ENCODE data around the gene KLF1. TPM values are rescaled to one million over a fixed set of nuclear protein-coding genes. Genes with fewer than 3 reads are reported as not detected.

The KLF1 gene
- total and polyA plus RNA-seq, 2 of the 13 experiments (the other 11 are each of a cell fraction or from before 2014, with no cell fraction given): not detected

DNA sequence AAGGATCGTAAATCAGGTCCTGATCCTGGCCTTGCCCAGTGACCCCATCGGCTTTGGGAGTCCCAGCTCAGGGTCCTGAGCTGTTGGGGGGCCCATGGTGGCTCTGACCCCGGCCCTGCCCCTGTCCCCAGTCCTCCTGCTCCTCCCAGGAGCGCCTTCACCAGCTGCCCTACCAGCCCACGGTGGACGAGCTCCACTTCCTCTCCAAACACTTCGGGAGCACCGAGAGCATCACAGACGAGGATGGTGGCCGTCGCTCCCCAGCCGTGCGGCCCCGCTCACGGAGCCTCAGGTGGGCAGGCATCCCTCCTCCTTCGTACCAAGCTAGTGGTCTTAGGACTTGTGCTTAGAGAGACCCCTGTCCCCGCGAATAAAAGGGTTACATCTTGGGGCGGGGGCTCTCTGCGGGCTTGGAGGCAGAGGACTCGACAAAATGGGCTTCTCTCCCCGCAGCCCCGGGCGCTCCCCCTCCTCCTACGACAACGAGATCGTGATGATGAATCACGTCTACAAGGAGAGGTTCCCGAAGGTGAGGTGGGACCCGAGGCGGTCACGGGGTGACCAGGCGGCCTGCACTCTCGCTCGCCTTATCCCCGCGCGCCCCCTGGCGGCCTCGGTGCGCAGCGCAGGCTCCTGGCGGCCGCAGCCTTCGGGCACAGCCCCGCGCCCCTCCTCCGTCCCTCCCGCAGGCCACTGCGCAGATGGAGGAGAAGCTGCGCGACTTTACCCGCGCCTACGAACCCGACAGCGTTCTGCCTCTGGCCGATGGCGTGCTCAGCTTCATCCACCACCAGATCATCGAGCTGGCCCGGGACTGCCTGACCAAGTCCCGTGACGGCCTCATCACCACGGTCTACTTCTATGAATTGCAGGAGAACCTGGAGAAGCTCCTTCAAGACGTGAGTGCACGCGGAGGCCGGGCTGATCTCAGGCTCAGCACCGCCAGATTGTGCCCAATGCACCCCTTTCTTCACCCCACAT, 39.6 kb downstream of the KLF1 start (continued):
- TF ChIP-seq ZNF543 (CRISPR knock-in tag; IDR thresholded peaks at IDR 0.05) (no peak), FIP1L1 (IDR thresholded peaks at IDR 0.05; ENCODE audit: borderline replicate concordance, insufficient read depth, low read depth, low read length) (no peak), NAIF1 (CRISPR knock-in tag; IDR thresholded peaks at IDR 0.05; ENCODE audit: borderline replicate concordance) (peak; percentile 99), GTF2F1 (IDR thresholded peaks at IDR 0.05; ENCODE audit: low read length) (no peak), SETDB1 (CRISPR knock-in tag; IDR thresholded peaks at IDR 0.05; ENCODE audit: borderline replicate concordance) (no peak), PAWR (CRISPR knock-in tag; IDR thresholded peaks at IDR 0.05; ENCODE audit: borderline replicate concordance) (no peak), SIX4 (CRISPR knock-in tag; IDR thresholded peaks at IDR 0.05) (no peak), RNF2 (conservative IDR thresholded peaks at IDR 0.05; ENCODE audit: low read depth) (no peak), NFYC (CRISPR knock-in tag; IDR thresholded peaks at IDR 0.05) (no peak), TBP (CRISPR knock-in tag; IDR thresholded peaks at IDR 0.05) (no peak), ZNF619 (CRISPR knock-in tag; IDR thresholded peaks at IDR 0.05) (no peak), ZNF720 (CRISPR knock-in tag; IDR thresholded peaks at IDR 0.05) (no peak), STAT5B (CRISPR knock-in tag; IDR thresholded peaks at IDR 0.05) (no peak), REL (CRISPR knock-in tag; conservative IDR thresholded peaks at IDR 0.05) (no peak), ZNF18 (CRISPR knock-in tag; IDR thresholded peaks at IDR 0.05; ENCODE audit: insufficient replicate concordance) (no peak), ETV5 (CRISPR knock-in tag; IDR thresholded peaks at IDR 0.05; ENCODE audit: borderline replicate concordance) (no peak; the same call in 1 of the 2 replicates), ZSCAN20 (CRISPR knock-in tag; IDR thresholded peaks at IDR 0.05; ENCODE audit: borderline replicate concordance) (no peak)
- TF ChIP-seq, protein P1, sequence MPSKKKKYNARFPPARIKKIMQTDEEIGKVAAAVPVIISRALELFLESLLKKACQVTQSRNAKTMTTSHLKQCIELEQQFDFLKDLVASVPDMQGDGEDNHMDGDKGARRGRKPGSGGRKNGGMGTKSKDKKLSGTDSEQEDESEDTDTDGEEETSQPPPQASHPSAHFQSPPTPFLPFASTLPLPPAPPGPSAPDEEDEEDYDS (CRISPR knock-in tag; IDR thresholded peaks at IDR 0.05): no peak
- TF ChIP-seq, protein P2, sequence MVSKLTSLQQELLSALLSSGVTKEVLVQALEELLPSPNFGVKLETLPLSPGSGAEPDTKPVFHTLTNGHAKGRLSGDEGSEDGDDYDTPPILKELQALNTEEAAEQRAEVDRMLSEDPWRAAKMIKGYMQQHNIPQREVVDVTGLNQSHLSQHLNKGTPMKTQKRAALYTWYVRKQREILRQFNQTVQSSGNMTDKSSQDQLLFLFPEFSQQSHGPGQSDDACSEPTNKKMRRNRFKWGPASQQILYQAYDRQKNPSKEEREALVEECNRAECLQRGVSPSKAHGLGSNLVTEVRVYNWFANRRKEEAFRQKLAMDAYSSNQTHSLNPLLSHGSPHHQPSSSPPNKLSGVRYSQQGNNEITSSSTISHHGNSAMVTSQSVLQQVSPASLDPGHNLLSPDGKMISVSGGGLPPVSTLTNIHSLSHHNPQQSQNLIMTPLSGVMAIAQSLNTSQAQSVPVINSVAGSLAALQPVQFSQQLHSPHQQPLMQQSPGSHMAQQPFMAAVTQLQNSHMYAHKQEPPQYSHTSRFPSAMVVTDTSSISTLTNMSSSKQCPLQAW (CRISPR knock-in tag; IDR thresholded peaks at IDR 0.05): no peak
- TF ChIP-seq, protein P3, sequence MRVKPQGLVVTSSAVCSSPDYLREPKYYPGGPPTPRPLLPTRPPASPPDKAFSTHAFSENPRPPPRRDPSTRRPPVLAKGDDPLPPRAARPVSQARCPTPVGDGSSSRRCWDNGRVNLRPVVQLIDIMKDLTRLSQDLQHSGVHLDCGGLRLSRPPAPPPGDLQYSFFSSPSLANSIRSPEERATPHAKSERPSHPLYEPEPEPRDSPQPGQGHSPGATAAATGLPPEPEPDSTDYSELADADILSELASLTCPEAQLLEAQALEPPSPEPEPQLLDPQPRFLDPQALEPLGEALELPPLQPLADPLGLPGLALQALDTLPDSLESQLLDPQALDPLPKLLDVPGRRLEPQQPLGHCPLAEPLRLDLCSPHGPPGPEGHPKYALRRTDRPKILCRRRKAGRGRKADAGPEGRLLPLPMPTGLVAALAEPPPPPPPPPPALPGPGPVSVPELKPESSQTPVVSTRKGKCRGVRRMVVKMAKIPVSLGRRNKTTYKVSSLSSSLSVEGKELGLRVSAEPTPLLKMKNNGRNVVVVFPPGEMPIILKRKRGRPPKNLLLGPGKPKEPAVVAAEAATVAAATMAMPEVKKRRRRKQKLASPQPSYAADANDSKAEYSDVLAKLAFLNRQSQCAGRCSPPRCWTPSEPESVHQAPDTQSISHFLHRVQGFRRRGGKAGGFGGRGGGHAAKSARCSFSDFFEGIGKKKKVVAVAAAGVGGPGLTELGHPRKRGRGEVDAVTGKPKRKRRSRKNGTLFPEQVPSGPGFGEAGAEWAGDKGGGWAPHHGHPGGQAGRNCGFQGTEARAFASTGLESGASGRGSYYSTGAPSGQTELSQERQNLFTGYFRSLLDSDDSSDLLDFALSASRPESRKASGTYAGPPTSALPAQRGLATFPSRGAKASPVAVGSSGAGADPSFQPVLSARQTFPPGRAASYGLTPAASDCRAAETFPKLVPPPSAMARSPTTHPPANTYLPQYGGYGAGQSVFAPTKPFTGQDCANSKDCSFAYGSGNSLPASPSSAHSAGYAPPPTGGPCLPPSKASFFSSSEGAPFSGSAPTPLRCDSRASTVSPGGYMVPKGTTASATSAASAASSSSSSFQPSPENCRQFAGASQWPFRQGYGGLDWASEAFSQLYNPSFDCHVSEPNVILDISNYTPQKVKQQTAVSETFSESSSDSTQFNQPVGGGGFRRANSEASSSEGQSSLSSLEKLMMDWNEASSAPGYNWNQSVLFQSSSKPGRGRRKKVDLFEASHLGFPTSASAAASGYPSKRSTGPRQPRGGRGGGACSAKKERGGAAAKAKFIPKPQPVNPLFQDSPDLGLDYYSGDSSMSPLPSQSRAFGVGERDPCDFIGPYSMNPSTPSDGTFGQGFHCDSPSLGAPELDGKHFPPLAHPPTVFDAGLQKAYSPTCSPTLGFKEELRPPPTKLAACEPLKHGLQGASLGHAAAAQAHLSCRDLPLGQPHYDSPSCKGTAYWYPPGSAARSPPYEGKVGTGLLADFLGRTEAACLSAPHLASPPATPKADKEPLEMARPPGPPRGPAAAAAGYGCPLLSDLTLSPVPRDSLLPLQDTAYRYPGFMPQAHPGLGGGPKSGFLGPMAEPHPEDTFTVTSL (CRISPR knock-in tag; IDR thresholded peaks at IDR 0.05; ENCODE audit: borderline replicate concordance): no peak
